D341Med (cell line): ENCODE data around the gene TMEM200B.
"Not testable (repeated sequence)": the region's sequence is repeated elsewhere in the genome, so short reads cannot be mapped to it uniquely, and the experiment has no call there.

Source experiments
- DNase-seq: peaks from one replicate; pipeline ENCODE4 v3.0.0; 2012; ENCODE audit warnings: low spot score

The TMEM200B gene

GRCh38 chr1:29123887-29124365 is at the start of gene TMEM200B:
TSS of gene TMEM200B (minus strand) at chr1:29123903. CDS start at chr1:29121828, 2,075 bp downstream.
- DNase-seq: peak; percentile 53

- no peak for DNase-seq
These were observed 48.8 kb upstream of the TMEM200B start for GRCh38 chr1:29172415-29172939.

GRCh38 chr1:29171521-29171920 is 47.8 kb upstream of the TMEM200B start:
- DNase-seq: no peak

DNA sequence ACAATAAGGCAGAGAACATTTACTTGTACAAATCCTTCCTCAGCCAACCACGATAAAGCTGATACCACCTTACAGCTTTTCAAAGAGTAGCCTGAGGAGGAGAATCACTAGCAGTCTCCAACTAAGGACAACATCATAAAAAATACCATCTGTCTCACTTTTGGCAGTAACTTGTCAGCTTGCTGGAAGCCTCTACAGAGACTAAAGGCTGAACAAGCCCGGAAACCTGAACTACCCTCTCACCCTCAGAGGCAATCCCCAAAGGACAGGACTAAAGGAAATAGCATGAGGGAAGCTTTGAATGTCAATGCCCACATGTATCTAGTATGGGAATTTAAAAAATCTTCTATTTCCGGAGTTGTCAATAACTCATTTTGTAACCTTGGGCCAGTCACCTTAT is 47.4 kb upstream of the TMEM200B start:
- DNase-seq: no peak

GRCh38 chr1:29169976-29170375 is 46.3 kb upstream of the TMEM200B start:
- no peak for DNase-seq

GRCh38 chr1:29167904-29168303 is 44.2 kb upstream of the TMEM200B start:
- no peak for DNase-seq

- no peak for DNase-seq
These were observed 42.7 kb upstream of the TMEM200B start for GRCh38 chr1:29166291-29166878.

- DNase-seq: no peak
These were observed 40.9 kb upstream of the TMEM200B start for GRCh38 chr1:29164588-29164987.

DNA sequence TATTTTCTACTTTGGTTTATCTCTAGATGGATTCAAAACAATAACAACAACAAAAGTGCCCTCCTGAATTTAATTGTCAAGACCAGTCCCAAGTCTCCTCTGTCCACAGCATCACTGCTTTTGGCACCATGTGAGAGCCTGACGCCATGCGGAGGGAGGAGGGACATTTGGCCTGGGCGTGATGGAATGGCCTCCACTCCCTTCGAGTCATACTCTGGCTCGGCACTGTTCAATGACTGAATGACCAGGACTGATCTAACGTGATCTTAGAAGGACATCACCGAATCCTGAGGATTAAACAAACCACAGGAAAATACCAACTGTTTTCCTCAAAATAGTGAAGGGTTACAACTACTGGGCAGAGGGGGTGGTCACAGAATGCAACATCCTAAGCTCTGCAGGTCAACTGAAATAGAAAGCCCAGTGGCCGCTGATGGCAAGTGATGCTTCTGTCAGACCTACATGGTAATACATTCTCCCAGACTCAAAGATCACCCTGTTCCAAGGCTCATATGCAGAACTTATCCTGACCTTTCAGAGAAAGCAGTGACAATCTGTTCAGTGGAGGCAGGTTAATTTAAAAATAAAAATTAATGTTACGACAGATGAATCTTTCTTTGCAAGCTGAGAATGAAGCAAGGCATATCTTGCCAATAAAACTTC is 38.9 kb upstream of the TMEM200B start:
- no peak for DNase-seq

DNA sequence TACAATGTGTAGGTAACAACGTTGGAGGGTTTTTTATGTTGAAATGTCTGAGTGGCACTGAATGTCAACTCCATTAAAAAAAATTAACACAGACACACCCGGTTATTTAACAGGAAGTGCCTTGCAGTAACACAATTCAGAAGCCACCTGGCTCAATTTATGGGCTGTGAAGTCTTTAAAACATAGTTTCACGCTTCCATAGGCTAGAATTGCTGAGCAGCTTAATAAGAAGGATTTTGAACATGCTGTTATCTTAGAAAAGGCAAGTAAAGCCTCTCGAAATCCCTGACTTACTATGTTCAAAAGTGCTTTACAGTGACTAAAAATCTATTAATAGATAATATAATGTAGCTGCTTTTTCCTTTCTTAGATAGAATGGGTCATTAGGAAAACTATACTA is 38.3 kb upstream of the TMEM200B start:
- DNase-seq: no peak

GRCh38 chr1:29159773-29160172 is 36.1 kb upstream of the TMEM200B start:
- DNase-seq: no peak

- no peak for DNase-seq
These were observed 33.5 kb upstream of the TMEM200B start for GRCh38 chr1:29157269-29157601.

GRCh38 chr1:29156543-29157268 is 33.0 kb upstream of the TMEM200B start:
- DNase-seq: no peak

- no peak for DNase-seq
These were observed 28.5 kb upstream of the TMEM200B start for GRCh38 chr1:29152046-29152805.

DNA sequence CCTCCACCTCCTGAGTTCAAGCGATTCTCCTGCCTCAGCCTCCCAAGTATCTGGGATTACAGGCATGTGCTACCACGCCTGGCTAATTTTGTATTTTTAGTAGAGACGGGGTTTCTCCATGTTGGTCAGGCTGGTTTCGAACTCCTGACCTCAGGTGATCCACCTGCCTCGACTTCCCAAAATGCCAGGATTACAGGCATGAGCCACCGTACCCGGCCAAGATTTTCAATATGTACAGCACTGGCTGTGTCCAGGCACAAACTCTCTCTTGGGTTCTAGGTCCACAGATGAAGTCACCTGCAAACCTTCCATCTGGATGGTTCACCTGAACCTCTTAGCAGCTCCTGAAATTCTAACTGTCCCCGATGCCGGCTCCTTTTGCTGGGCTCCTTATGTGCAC is 26.6 kb upstream of the TMEM200B start:
- not testable (repeated sequence) for DNase-seq

DNA sequence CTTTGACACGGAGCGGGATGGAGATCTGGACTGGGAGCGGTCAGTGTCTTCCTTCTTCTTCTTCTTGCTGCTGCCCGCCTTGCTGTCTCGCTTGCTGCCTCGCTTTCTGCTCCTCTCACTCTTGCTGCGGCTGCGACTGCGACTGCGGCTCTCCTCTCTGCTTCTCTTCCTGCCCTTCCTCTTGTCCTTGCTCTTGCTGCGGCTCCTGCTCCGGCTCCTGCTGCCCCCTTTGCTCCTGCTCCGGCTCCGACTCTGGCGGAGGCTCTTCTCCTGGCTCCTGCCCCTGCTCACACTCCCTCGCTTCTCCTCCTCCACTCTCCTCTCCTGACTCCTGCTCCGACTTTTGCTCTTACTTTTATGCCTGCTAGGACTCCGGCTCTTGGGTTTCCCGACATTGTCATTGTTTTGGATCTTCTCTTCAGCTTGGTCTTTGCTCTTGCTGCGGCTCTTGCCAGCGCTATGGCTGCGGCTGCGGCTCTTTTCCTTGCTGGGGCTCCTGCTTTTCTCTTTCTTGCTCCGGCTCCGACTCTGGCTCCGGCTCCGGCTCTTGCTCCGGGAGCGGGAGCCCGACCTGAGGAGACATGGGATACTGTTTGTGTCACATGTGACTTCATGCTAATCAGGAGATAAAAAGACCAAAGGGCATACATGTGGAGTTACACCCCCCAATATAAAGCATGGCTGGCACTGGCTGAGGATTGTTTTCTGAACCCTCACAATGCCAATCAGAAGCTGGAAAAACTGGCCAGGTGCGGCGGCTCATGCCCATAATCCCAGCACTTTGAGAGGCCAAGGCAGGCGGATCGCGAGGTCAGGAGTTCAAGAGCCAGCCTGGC is 25.2 kb upstream of the TMEM200B start:
- no peak for DNase-seq

DNA sequence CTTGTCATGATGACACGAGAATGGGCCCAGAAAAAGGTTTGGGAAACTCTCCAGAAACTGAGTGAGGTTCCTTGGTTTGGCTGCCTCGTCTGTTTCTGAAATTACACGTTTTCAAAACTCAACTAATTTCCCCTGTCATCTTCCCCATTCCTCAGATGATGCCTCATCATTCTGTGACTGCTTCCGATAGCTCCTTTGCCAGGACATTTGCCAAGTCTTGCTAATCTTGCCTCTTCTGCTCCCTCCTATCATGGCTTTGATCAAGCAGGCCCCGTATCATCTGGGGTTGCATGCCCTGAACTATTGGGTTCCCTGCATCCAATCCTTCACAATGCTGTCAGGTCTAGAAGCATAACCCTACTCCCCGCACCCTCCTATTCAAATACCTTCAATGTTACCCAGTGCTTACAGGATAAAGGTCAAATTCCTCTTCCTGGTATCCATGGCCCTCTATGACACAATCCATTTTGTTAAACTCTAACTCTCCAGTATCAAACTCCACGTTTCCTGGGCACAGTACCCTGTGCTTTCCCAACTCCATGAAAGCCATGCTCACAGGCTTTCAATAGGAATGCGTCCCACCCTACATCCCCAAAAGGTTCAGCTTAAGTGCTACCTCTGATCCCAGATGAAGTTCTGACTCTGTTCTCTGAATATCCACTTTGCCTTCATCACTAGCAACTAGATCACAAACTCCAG is 22.2 kb upstream of the TMEM200B start:
- DNase-seq: no peak

- no peak for DNase-seq
These were observed 20.5 kb upstream of the TMEM200B start for GRCh38 chr1:29144178-29144577.

- no peak for DNase-seq
These were observed 19.0 kb upstream of the TMEM200B start for GRCh38 chr1:29142714-29143113.

DNA sequence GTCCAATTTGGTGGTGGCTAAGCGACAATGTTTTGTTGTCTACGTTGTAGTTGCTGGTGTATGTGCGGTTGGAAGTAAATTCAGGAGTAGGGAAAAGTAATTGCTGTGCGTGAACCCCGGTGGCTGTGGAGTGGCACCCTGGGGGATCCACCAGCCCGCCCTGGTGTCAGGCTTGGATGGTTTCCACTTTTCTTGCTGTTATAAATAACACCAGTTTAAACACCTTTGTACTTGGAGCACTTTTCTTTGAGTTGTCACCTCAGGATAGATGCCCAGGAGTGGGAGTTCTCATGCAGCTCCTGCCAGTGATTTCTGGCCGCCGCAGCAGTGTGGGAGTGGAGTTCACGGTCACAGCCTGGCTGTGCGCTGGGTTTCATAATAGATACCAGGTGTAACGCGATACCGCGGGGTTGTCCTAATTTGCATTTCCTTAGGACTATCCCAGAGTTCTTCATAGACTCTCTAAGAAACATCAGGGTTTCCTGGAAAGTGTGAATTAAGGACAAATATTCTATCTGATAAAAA is 12.8 kb upstream of the TMEM200B start:
- DNase-seq: no peak

- no peak for DNase-seq
These were observed 11.0 kb upstream of the TMEM200B start for GRCh38 chr1:29134695-29135028.
